Adipose tissue (tissue), 3 donors: ENCODE measurements around the gene TCF4. TPM values are rescaled to one million over a fixed set of nuclear protein-coding genes. Genes with fewer than 3 reads are reported as not detected.

ENCODE experiments used
- H3K27ac ChIP-seq: one replicate; pipeline ENCODE4 v1.5.1; 2013; ENCODE audit warnings: low read depth, low read length
- WGBS, 3 donors: extraction: QIAGEN DNeasy Blood & Tissue Kit; methylation state at CpG; one replicate each; pipeline ENCODE4 v1.1.7; 2013; 5-methylcytosine and 5-hydroxymethylcytosine counted together
- polyA plus RNA-seq, 3 donors: library from polyadenylated mRNA; stranded (reverse); fragments of 200-250 nt; gene quantifications; one replicate each; pipeline ENCODE4 v1.2.3, GENCODE V29; 2013
- donor health status: healthy with polysubstance abuse.
- donor health status: Bipolar disorder and iron deficiency.
- donor health status: healthy.

Gene TCF4
- polyA plus RNA-seq, 3 donors, result 6.7 to 36.9 (median 32.6) TPM

DNA sequence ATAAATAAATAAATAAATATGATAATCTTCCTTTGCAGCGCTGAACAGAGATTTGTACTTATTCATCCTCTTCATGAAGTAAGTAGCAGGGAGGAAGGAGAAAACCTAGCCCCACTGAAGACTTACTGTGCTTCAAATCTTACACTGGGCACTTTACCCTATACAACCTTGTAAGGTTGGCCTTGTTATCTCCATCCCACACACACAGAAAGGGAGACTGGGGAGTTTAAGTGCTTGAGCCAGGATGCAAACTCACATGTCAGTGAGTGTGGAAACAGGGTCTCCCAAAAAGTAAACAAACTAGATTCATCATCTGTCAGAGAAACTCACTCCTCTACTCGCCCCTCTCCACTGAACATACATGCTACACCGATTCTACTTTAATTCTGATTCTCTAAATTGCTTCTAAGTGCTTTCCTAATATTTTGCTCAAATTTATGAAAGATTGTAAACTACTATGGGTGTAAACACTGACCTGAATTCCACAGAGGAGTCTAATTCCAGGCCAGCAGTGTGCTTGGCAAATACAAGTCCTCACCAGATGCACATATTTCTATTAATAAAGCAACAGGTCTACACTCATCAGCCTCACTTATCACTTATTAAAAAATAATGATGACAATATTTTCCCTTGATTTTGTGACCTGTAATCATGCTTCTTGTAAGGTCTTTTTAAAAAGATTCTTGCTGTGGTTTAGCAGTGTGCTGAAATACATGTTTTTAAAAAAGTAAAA, 155.5 kb downstream of the TCF4 start:
- 80 to 85% (median 84%) methylated on average over 3 of the region's 3 CpGs for WGBS, 3 donors
- H3K27ac ChIP-seq, result no peak overlapping the region

- WGBS, 3 donors, result 40 to 60% (median 60%) methylated on average over 2 of the region's 2 CpGs
These were observed 158.0 kb downstream of the TCF4 start for GRCh38 chr18:55430026-55430425.

GRCh38 chr18:55427951-55428350, 160.0 kb downstream of the TCF4 start:
- H3K27ac ChIP-seq, result no peak overlapping the region
- 68 to 87% (median 73%) methylated on average over 1 of the region's 1 CpG for WGBS, 3 donors

More at GRCh38 chr18:55430026-55430425, 158.0 kb downstream of the TCF4 start:
- H3K27ac ChIP-seq, result no peak overlapping the region

DNA sequence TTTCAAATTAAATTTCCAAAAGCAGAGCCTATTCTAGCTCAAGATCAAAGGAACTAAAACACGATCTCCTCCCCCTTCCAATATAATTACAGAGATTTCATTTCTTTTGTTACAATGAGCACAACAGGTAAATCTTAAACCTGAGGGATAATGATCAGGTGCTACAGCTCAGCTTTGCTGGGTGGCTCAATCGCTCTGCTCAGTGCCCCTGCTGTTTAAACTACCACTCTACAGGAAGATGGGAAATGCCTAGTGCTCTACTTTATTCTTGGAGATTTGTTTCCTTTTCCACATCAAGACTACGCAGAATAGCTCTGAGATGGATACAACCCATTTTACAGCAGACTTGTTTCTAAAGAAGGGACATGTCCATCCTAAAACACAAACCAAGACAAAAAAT, 162.3 kb downstream of the TCF4 start:
- WGBS, 3 donors, result 77 to 94% (median 88%) methylated on average over 3 of the region's 3 CpGs
- no peak overlapping the region for H3K27ac ChIP-seq

DNA sequence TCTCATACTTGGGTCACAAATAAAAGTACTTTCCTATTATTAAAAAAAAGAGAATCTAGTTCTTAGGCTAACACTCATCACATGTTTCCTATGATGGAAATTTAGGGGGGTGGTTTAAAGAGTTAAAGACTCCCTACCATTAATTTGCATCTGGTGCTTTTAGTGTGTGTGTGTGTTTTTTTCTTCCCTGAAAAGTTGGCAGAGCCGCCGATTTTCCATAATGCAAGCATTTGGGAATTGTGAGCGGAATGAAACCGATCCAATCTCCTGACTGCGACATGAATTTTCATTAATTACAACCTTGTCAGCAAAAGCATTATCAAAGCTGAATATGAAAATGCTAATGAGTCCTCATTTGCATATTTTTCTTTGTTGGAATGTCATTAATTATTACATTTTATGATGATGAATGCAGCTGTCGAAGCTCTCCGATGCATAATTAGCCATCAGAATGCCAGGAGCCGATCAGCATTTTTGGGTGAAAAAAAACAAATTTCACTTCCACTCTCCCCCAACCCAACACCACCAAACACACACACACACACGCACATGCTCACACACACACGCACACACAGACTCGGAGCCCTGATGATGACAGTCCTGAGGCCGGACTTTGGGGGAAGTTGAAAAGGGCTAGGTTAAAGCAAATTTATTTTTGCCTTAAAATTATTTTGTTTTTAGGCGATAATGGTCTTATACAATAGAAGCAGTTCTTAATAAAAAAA, 165.4 kb downstream of the TCF4 start:
- H3K27ac ChIP-seq, result no peak overlapping the region

DNA sequence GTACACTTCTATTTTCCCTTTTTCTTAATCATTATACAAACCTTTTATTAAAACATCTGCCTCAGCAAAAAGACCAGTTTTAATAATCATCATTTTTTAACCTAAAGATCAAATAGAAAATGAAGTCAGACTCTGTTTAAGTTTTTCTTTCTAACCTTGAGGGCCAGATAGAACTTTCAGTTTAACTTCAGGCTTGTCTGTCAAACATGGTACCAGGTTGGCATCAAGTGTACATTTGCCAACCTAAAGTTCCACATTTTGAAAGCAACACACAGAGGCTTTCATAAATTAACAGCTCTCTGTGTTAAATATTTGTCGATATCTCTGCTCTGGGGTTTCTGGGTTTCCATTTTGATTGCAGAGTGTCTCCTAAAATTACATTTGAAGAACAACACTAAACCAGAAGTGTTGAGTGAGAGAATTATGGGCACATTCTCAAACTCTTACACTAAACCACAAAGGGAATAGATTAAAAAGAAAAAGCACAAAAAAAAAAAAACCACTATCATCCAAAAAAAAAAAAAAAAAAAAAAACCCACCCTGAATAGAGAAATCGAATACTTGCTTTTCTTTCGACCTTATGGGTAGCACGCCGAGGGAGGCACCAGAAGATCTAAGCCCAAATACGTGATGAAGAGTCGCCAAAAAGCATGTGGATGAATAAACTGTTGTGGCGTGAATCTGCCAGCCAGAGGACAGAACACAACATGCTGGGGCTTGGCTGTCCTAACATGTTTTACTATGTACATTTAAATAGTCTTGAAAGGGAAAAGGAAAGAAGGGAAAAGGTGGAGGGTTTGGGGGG, 166.2 kb downstream of the TCF4 start:
- WGBS, 3 donors, result 46 to 76% (median 56%) methylated on average over 8 of the region's 8 CpGs
- H3K27ac ChIP-seq, result no peak overlapping the region

More for the DNA sequence above, 165.4 kb downstream of the TCF4 start:
- 43 to 71% (median 49%) methylated on average over 13 of the region's 13 CpGs for WGBS, 3 donors

GRCh38 chr18:55421308-55421614, 166.7 kb downstream of the TCF4 start:
- no peak overlapping the region for H3K27ac ChIP-seq
- 44 to 76% (median 55%) methylated on average over 4 of the region's 4 CpGs for WGBS, 3 donors

DNA sequence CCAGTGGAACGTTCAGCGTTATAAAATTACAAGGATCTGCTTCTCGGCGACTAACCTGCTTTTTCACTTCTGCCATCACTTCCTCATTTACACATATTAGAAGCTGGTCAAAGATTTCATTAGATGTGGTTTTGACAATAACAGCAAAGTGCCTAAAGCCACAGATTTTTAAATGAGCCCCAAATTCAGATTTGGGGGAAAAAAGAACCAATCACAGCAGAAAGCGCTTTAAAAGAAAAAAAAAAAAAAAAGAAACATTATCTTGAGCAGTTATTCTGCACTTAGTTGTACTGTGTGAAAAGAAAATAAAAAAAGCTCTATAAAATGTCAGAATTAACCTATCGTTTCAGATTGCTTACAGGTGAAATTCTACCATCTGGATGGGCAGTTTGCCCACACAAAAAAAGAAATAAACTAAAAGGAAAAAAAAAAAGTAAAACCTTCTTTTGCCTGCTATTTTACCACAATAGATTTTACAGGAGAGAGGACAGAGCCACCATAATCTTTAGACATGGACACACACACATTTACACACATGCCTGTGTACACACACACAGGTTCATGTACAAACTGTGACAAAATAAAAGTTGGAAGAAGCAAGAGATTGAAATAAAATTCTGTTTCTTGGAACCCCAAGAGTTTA, 167.2 kb downstream of the TCF4 start:
- H3K27ac ChIP-seq, result no peak overlapping the region
- WGBS, 3 donors, result 24 to 36% (median 29%) methylated on average over 6 of the region's 6 CpGs

DNA sequence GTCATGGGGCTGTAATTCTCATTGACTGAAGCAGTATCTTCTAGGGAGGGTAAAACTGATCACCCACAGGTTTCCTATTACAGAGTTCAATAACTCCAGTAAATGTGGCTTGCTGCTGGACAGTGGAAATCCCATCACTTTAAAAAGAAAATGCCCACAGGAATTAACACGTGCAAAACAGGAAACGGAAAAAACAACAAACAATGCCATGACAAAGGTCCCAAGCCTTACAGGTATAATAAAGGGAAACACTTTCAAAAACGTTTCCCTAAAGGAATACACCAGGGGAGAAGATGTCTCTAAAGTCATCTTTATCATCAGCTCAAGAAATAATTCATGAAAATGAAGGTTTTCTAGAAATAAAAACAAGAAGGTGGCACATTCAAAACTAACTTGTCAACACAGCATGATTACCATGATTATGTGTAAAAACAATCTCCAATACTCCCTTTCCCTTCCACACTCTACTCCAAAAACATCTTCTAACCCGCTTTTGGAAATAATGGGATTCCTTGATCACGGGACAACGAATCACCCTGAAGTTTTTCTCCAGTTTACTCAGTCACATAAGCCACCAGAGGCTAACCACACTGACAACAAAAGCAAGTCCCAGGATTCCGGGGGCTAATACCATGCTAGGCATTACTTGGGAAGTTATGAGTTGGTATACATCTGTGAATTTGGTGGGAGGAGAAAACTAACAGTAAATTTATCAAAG, 167.9 kb downstream of the TCF4 start:
- 35 to 42% (median 38%) methylated on average over 7 of the region's 7 CpGs for WGBS, 3 donors
- H3K27ac ChIP-seq, result no peak overlapping the region

- 68 to 82% (median 73%) methylated on average over 5 of the region's 5 CpGs for WGBS, 3 donors
- no peak overlapping the region for H3K27ac ChIP-seq
These were observed 168.7 kb downstream of the TCF4 start for GRCh38 chr18:55419132-55419946.

DNA sequence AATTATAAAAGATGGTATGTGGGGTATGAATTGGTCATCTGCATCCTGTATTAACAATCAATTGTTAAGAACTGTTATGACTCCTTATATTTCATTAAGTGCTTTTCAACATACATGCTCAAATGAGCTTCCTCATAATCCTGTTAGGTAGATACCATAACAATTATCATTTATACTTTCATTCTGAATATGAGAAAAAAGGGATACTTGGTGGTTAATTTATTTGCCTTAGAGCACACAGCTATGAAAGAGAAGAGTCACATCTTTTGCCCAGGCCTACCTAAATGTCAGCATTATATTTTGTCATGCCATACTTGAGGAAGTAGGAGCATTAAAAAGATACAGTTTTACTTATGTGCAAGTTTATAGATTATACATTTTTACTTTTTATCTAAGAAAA, 169.6 kb downstream of the TCF4 start:
- no peak overlapping the region for H3K27ac ChIP-seq

- WGBS, 3 donors, result 51 to 69% (median 68%) methylated on average over 6 of the region's 6 CpGs
- H3K27ac ChIP-seq, result no peak overlapping the region
These were observed 171.2 kb downstream of the TCF4 start for GRCh38 chr18:55416791-55417190.

DNA sequence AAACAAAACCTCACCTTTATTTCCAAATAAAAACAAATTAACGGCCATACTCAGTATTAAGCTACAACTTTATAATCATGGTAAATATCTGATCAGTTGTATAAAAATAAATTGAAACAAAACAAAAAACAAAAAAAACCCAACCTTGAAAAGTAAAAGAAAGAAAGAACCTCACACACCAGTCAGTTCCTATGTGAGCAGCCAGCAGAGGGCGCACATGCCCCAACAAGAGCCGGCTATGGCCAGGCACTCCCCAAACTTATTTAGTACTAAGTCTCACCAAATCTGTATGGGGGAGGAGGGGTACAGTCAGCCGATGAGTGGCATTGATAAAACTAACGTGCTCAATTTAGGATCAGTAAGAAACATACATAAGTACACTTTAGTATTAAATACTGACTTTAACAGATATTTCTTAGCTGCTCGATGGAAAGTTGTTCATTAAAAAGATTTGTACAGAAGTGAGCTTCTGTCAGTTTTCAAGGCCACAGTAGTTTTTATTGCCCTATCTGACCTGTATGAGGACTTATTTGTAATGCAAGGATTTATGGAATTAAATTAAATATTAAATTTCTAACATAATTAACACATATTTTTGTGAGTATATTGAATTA, 172.6 kb downstream of the TCF4 start:
- no peak overlapping the region for H3K27ac ChIP-seq
- WGBS, 3 donors, result 19 to 26% (median 26%) methylated on average over 6 of the region's 6 CpGs

DNA sequence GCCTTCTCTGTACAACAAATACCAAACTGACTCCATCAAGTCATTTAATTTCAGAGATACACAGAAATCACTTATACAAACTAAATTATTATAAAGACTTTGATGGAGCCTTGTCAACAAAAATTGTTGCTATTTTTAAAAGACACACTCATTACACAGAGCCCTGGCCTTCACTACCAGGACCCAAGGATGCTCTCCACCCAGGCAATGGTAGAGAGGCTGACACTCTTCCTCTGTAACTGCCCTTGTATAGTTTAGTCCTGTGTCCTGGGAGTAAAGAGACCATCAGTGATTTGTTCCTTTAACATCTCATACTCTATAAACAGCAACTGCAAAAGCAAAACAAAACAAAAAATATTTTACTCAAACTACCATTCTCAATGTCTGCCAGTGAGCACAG, 173.5 kb downstream of the TCF4 start:
- H3K27ac ChIP-seq, result no peak overlapping the region

DNA sequence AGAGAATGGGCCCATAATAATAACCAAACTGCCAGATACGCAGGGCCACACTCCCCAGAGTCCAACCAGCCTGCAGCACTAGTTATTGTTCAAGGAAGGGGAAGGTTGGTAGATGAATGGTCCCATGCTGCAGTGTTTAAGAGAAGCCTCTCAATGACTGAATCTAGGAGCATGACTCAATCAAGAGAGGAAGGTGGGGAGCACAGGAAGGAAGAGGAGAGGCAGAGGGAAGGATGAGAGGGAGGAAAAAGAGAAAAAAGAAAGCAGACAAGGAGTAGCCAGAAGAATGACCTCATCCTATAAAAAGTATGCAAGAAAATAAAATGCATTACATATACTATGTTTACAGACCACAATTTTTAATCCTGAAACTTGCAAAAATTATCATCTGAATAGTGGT, 174.5 kb downstream of the TCF4 start:
- H3K27ac ChIP-seq, result no peak overlapping the region
- WGBS, 3 donors, result 72 to 94% (median 93%) methylated on average over 1 of the region's 1 CpG

- H3K27ac ChIP-seq, result no peak overlapping the region
- 85 to 96% (median 92%) methylated on average over 5 of the region's 5 CpGs for WGBS, 3 donors
These were observed 180.0 kb downstream of the TCF4 start for GRCh38 chr18:55407774-55408535.

GRCh38 chr18:55407191-55407590, 180.8 kb downstream of the TCF4 start:
- H3K27ac ChIP-seq, result no peak overlapping the region
- 82 to 95% (median 94%) methylated on average over 10 of the region's 10 CpGs for WGBS, 3 donors
